ENCODE results near the gene KCNK5.

KCNK5 gene

DNA sequence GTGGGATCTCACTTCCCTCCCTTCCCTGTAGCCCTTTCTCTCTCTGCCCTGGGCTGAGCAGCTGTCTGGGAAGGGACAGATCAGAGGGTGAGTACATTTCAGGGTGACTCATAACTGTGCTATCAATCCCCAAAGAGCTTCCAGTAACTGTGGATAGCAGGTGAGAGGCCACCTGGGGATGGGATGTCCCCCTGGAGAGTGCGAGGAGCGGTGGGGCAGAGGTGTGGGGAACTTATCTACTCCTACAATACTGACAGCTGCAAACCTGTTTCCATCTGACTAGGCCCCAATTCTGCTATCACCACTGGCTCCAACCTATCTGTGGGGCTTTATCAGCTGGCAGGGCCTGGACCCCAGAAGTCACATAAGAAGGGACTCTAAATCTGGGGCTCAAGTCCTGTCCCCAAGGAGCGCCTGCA lies 32.6 kb downstream of the KCNK5 start:
- DNase-seq: no peak

DNA sequence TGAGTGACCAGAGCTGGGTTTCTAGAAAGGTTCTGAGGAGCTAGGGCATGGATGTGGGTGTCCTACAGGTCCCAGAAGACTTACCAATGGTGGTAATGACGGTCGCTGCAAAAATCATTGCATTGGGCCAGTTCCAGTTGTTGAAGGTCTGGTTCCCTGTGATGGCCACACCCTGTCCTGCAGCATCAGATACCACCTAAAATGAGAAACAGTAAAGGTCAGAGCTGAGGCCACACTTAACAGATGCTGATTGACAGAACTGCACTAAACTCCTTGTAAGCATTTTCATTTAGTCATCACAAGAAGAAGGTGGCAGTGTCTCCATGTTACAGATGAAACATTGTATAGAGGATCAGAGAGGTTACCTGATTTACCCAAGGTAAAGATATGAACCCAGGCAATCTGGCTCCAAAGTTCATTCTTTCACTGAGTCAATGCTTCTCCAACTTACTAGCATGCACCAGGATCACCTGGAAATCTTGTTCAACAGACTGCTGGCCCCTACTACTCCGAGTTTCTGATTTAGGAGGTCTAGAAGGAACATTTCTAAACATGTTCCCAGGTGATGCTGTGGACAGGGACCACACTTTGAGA lies 33.4 kb downstream of the KCNK5 start:
- DNase-seq: no peak

DNA sequence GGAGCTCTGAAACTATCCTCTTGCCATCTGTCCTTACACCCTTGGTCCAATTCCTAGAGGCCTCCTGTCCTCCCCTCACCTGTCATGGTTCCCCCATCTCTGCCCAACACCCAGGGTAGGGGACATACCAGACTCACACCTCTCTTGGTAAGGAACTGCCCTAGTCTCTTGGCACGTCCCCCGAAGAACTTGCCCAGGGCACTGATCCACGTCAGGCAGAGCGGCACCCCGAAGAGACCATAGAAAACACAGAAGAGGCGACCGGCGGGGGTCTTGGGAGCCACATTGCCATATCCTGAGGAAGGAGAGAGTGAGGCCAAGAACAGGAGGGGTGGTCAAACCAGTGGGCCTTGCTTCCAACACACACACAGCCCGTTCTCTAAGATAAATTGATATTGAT lies 34.8 kb downstream of the KCNK5 start:
- no peak for DNase-seq

DNA sequence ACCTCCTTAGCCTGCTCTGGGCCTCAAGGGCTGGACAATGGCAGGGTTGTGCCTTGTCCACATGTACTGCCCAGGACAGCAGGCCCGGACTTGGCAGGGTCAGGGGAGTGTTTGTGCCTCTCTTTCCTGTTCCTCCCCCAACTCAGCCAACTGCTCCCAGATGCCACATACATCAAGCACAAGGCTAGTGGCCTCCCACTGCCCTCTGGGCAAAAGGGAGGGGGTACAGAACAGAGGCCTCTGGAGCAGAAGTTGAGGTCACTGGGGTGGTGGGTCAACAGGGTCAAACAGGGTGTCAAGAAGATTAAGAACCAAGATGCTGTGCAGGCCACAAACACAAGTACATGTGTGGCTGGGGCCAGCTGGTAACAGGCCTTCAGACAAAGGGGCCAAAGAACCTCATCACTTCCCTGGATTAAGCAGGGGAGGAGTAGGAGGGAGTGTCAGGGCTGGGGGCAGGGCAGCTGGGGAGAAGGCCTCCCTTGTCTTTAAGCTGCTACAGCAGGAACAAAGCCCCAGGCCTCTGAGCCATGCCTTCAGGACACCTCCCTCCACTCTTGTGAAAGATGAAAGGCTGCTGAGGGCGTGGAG lies 36.0 kb downstream of the KCNK5 start:
- no peak for DNase-seq

DNA sequence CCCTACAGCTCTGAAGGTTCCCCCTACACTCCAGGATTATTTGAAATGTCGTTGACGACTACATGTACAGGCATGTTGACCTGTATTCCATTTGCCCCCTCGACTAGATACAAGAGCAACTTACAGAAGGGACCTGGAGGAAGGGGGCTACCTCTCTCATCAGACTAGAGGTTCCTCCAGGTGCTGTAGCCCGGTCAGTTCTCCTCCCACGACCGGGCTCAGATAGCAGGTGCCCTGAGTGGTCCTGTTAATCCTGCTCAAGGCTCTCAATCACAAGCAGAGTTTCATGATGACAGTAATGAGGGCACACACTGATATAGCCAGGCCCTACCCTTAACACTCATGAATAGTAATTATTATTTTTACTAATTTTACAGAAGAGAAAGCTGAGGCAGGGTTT lies 36.5 kb downstream of the KCNK5 start:
- no peak for DNase-seq

DNA sequence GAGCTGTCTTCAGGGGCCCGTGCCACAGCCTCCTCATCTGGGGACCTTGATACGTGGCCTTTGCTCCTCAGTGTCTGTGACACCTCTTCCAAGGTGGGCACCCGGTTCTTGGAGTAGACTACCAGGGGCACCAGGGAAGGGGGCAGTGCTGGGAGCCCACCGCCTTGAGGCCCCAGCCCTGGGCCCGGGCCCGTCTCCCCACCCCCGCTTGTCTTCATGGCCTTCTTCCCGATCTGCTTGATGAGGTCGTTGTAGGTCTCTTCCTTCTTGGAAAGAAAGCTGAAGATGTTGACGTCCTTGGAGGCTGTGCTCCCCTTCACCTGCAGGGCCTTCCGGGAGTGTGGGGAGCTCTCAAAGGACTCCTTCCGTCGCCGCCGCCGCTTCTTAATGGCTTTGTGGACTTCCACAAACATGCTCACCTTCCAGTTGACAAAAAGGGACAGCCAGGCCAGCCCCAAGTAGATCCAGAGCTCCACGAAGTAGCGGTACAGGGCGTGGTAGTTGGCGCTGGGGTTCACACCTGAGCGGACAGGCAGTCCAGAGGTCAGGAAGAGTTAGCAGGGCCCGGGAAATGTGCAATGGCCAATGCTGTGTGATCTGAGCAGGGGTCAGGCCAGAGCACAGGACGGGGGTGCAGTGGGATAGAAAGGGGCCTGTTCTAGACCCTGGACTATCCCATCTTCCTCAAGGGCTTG lies 37.9 kb downstream of the KCNK5 start:
- DNase-seq: no peak

DNA sequence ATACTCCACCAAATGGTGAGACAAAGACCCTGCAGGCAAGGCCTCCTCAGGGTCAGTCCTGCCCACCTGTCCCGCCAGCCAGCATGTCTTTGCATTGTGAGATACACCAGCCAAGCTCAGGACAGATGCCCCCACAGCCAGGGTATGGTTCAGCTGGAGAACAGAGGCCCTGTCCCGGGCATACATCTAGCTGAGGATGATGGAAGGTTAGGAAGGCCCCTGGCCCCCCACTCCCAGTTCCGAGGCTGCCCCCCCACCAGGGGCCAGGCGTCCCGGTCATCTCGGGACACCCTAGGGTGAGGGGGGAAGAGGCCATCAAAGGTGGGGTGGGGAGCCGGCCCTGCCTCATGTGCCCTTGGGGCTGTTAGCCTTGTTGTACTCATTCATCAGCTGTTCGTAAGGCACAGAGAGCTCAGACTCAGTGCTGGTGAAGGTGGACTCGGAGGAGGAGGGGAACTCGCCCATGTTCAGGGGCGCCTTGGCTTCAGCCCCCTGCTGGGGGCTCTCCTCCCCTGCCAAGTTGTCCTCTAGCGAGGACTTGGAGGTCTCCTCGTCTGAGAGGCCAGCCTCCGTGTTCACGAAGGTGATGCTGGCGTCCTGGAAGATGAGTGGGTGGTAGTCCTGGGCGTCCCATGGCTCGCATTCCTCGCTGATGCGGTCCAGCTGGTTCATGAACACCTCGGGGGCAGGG lies 38.6 kb downstream of the KCNK5 start:
- no peak for DNase-seq

DNA sequence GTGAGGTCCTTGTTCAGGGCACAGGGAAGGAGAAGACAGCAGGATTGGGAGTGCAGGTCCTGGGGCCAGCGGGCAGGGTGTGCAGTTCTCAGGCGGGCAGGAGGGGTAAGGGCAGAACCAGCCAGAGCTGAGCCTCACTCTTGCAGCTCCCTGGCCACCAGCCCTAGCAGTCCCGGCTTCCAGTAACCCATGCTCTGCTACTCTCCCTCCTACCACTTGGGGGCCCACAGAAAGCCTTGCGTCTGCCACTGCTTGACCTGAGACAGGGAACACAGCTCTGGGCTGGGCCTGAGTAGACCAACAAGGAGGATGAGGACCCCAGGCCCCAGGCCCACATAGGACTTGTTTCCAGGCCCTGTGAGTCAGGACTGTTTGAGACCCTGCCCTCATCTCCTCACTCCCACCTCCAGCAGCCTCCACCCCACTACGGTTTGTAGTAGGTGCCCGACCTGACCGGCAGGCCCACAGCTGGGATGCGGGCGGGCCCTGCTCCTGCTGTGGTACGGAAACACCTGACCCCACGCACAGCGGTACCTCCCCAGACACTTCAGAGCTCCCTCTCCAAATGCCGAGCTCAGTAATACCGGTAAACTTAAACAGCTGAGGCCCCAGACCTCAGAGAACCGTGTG lies 39.2 kb downstream of the KCNK5 start:
- peak; percentile 58 for DNase-seq

DNA sequence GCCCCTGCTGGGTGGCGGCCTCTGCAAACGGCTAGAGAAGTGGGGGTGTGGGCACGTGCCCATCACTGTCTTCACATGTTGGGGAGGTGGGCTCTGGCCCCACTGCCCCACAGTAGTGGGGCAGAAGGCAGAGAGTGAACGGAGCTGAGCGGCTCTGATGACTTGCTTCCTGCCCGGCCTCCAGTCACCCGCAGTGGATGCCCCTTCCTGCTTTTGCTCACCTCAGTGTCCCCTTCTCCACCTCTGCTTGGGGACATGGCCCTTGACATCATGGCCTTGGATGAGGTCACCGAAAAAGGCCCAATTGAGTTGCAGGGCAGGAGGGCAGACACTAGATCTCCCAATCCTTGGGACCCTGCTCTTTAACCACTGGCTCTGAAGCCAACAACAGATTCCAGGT lies 40.1 kb downstream of the KCNK5 start:
- DNase-seq: no peak

DNA sequence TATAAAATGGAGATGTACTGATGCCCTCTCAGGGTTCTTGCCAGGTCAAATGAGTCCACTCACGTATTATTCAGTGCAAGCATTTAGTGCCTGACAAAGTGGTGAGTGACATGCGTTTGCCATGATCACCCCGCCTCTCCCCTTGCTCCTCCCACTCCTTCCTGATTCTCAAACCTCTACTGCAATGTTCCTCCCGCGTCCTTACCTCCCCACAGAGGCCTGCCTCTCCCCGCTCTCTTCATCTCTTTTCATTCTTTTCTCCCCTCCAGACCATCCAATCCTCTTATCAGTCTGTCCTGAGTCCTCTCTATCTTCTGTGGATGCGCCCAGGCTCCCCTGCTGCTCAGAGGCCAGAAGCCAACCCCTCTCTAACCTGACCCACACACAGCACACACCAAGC lies 40.7 kb downstream of the KCNK5 start:
- DNase-seq: no peak

DNA sequence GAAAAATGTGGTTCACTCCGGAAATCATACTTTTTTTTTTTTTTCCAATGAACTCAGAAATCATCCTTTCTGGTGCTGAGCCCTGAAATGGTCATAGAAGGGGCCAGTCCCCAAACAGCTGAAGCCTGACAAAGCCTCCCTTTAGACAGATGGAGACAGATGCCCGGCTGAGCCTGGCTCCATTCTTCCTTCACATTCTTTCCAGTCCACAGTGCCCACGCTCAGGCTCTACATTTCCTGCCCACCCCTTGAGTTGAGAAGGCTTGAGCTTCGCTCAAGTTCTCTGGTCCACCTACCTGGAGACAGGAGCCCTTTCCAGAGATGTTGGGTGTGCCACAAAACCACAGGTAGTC lies 41.2 kb downstream of the KCNK5 start:
- DNase-seq: no peak

DNA sequence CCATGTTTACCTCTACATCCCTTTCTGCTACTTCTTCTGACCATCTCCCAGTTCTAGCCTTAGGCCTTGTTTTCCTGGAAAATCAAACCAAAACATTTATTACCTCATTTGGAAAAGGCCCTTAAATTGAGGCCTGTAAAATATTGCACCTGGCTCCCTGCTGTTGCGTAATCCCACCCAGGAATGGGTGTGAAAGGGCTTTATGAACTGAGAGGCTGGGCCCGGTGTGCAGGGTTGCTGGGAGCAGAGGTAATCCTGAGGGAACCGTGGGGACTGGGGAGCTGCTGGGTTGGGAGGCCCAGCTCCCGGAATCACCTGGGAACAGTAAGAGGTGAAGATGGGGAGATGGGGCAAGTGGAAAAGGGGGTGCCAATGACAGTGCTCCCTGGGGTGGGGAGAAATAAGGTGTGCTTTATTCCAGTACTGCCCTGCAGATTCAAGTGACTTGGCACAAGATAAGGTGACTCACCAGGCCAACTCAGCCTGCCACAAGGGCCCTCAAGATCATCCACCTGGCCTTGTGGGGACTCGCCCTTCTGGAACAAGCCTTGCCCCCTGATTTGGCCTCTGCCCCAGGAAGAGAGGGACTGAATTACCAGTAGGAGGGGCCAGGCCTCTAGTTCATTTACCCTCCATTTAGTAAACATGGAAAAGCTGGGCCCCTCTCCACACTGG lies 44.2 kb downstream of the KCNK5 start:
- peak; percentile 33 for DNase-seq

DNA sequence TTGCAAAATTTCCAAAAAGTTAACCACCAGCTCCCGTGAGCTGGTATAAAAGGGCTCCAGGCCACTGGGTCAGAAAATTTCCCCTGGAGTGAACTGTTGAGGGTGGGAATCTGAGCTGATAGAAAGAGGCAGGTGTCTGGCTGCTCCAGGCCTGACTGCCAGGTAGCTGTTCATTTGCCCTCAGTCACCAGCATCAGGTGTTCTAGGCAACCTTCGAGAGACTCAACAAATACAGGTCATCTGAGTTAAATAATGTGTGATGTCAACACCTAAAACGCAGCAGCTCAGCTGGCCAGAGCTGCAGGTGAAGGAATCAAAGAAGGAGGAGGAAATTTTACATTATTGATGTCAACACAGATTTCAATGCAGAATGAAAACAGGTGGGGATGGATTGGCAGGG lies 46.7 kb downstream of the KCNK5 start:
- peak; percentile 94 for DNase-seq

DNA sequence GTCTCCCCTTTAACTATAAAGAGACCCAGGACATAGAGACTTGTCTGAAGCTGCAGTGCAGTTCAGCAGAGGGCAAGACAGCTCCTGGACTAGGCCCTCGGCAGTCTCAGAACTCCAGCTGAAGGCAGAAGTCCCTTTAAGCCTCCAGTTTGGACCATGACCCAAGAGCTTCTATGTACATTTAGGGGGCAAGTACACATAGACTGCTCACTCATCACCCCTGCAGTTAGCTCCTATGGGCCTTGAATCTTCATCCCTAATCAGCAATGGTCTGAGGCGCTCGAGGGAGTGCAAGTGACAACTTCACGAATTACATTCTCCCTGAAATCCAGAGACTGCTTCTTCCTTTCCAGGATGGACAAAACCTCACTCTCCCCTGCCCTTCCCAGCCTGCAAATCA lies 47.4 kb downstream of the KCNK5 start:
- no peak for DNase-seq

DNA sequence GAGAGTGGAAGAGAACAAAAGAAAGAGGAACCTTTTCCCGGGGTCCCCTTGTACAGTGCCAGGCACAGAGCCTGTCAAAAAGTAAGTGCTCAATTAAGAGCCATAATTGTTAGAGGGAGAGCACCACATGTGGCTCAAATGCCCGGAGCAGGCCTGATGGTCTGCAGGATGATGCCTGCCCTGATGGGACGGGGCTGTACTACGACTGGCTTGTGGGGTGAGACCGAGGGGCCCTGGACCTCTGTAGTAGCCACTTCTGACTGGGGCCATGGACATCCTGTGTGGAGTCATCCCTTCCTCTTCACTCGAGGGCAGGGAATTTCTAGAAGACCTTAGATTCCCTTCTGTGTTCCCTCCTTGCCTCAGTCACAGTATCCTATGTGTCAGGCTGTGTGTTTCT lies 47.9 kb downstream of the KCNK5 start:
- DNase-seq: no peak

DNA sequence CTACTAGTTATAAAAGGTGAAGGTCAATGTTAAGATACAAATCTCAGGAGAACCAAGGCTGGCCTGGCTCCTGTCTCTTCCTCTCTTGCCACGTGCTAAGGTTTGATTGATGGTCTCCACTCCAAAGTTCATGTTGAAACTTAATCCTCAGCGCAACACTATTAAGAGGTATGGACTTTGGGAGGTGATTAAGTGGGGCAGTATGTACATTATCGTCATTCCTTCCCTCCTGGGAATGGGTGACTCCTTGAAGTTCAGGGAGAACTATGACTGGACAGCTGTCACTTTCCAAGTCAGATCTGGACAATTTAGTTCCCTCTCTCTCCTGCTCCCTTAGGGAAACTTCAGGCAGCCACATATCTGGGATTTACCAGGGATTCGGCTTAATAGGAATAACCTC lies 50.5 kb downstream of the KCNK5 start:
- DNase-seq: no peak

DNA sequence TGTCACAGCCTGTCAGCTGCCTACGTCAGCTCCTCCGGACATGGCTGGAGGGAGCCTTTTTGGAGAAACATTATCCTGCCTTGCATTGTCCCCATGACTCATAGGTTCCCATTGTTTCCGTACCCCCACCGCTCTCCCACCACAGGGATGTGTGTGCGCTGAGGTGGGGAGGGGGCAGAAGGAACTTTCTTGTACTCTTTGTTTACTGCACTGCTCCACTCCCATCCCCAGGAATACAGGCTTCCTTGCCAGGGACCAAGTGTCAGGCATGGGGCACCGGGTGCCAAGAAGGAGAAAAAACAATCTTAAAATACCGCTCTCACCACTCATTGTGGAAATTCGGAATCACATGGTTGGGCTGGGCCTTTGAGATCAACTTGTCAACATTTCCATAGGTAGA lies 51.0 kb downstream of the KCNK5 start:
- DNase-seq: no peak

DNA sequence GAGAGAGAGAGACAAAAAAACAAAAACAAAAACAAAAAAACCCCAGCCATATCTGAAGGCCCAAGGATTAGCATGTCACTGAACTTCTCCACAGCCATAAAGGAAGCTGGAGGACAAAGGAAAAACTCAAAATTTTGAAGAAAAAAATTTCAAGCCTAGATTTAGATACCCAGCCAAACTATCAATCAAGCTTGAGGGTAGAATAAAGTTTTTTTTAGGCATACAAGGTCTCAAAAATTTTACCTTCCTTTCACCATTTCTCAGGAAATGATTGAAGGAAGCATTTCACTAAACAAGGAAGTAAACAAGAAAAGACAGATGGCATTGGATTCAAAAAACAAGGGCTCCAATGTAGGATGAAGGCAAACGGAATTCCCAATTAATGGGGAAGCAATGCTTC lies 52.1 kb downstream of the KCNK5 start:
- DNase-seq: no peak

DNA sequence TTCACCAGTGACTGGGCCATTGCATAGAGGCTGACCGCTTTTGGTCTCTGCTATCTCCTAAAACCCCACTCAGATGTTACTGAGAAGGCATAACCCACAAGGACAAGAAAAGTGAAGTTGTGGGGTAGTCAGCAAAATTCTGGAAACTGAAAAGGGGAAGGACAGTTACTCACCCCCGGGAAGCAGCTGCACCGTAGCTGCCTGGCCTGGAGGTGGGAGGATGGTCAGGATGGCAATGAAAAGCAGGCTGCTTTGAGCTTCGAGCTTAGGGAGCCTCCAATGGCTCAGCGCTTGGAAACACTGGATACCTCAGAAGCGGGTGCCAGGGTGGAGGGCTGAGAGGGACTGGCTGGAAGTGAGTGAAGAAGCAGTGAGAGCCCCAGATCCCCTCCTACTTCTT lies 56.0 kb downstream of the KCNK5 start:
- no peak for DNase-seq

DNA sequence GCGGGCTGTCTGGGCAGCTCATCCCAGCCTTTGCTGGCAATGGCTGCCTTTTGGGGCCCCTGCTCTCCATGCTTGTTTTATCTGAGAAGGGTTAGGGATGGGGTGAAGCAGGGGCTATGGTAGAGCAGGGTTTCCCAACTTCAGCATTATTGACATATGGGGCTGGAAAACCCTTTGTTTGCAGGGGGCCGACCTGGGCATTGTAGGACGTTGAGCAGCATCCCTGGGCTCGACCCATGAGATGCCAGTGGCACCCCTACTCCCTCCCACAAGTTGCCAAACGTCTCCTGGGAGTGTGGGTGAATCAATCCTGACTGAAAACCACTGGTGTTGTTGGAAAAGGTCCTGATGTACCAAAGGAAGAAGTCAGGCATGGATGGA lies 56.9 kb downstream of the KCNK5 start:
- DNase-seq: no peak

DNA sequence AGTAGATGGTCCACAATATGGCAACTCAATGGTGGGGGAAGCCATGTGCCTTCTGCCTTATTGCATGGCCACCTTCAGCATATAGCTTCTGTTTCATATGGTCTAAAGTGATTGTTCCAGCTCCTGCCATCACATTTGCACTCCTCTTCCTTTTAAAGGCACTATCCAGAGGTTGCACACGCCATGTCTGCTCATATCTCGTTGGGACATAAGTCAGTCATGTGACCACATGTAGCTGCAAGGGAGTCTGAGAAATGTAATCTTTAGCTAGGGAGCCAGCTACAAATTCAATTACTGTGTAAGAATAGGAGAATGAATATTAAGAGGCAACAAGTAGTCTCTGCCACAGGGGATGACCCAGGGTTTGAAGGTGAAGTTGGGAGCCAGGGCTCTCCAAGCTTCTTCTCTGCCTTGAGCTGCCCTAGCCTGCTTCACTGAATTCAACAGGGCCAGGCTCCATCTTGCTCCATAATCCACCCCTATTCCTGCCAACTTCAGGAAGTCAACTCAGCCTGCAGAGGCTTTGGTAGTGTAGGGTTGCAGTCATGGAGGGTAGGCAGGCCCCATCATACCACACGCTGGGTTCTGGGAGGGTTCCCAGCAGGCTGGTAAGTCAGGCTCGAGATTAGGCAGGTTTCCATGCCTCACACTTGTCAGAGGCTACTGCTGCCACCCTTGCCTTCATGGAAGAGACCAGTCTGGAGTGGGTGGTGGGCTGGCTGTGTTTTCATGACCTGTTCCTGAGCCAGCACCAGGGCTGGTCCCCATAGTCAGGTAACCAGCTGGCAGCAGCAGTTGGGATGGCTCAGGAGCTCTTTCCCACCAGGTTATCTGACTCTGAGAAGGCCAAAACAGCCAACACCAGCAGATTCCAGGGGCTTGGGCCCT lies 57.5 kb downstream of the KCNK5 start:
- DNase-seq: no peak

DNA sequence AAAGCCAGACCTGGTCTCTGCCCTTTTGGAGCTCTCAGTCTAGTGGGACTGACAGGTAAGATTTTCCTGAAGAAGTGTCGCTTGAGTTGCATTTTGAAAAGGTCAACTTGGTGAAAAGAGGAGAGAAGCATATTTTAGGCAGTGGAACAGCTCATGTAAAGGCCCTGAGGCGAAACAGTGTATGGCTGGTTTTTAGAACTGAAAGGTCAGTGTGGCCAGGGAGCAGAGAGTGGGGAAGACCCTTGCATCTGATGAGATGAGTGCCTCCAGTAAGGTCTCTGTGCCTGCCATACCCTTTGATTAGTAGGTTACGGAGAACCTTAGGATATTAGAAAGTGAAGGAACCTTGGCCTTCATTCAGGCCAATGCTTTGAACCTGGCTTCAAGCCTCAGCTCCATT lies 58.4 kb downstream of the KCNK5 start:
- DNase-seq: no peak

All from NCI-H146 (cell line).